ENCODE measurements around the gene PGAP1. TPM values are rescaled to one million over a fixed set of nuclear protein-coding genes. Genes with fewer than 3 reads are reported as not detected.

The PGAP1 gene
- total and polyA plus RNA-seq, 2 of the 8 experiments (the other 6 are each of a cell fraction or from before 2014, with no cell fraction given): 8.3 to 24.1 TPM

DNA sequence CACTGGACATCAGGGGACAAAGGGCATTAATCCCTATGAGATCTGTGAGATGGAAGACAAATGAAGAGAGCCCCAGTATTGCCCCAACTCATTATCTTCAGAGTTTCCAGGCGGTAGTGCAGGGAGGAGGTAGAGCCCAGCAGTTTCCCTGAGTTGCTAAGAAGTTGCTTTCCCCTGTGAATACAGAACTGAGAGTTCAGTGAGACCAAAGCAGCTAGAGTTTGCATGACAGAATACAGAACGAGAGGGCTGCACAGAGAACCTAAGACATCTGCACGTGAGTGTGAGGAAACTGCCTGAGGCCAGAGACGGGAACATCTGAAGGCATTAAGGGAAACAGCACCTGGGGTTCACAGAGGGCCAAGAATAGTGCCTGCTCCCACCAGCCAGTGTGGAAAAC is 18.1 kb upstream of the PGAP1 start (continued):
- TF ChIP-seq, protein P1, sequence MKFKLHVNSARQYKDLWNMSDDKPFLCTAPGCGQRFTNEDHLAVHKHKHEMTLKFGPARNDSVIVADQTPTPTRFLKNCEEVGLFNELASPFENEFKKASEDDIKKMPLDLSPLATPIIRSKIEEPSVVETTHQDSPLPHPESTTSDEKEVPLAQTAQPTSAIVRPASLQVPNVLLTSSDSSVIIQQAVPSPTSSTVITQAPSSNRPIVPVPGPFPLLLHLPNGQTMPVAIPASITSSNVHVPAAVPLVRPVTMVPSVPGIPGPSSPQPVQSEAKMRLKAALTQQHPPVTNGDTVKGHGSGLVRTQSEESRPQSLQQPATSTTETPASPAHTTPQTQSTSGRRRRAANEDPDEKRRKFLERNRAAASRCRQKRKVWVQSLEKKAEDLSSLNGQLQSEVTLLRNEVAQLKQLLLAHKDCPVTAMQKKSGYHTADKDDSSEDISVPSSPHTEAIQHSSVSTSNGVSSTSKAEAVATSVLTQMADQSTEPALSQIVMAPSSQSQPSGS (IDR thresholded peaks at IDR 0.05; ENCODE audit: low read length): no peak
- TF ChIP-seq KDM4A (IDR thresholded peaks at IDR 0.05; ENCODE audit: low read depth, low read length, severe bottlenecking): no peak
- no peak for TF ChIP-seq ZNF274 (IDR thresholded peaks at IDR 0.05; ENCODE audit: borderline replicate concordance, extremely low read depth, low read length)
- TF ChIP-seq CHD2 (IDR thresholded peaks at IDR 0.05; ENCODE audit: low read length): no peak
- TF ChIP-seq, protein P2, sequence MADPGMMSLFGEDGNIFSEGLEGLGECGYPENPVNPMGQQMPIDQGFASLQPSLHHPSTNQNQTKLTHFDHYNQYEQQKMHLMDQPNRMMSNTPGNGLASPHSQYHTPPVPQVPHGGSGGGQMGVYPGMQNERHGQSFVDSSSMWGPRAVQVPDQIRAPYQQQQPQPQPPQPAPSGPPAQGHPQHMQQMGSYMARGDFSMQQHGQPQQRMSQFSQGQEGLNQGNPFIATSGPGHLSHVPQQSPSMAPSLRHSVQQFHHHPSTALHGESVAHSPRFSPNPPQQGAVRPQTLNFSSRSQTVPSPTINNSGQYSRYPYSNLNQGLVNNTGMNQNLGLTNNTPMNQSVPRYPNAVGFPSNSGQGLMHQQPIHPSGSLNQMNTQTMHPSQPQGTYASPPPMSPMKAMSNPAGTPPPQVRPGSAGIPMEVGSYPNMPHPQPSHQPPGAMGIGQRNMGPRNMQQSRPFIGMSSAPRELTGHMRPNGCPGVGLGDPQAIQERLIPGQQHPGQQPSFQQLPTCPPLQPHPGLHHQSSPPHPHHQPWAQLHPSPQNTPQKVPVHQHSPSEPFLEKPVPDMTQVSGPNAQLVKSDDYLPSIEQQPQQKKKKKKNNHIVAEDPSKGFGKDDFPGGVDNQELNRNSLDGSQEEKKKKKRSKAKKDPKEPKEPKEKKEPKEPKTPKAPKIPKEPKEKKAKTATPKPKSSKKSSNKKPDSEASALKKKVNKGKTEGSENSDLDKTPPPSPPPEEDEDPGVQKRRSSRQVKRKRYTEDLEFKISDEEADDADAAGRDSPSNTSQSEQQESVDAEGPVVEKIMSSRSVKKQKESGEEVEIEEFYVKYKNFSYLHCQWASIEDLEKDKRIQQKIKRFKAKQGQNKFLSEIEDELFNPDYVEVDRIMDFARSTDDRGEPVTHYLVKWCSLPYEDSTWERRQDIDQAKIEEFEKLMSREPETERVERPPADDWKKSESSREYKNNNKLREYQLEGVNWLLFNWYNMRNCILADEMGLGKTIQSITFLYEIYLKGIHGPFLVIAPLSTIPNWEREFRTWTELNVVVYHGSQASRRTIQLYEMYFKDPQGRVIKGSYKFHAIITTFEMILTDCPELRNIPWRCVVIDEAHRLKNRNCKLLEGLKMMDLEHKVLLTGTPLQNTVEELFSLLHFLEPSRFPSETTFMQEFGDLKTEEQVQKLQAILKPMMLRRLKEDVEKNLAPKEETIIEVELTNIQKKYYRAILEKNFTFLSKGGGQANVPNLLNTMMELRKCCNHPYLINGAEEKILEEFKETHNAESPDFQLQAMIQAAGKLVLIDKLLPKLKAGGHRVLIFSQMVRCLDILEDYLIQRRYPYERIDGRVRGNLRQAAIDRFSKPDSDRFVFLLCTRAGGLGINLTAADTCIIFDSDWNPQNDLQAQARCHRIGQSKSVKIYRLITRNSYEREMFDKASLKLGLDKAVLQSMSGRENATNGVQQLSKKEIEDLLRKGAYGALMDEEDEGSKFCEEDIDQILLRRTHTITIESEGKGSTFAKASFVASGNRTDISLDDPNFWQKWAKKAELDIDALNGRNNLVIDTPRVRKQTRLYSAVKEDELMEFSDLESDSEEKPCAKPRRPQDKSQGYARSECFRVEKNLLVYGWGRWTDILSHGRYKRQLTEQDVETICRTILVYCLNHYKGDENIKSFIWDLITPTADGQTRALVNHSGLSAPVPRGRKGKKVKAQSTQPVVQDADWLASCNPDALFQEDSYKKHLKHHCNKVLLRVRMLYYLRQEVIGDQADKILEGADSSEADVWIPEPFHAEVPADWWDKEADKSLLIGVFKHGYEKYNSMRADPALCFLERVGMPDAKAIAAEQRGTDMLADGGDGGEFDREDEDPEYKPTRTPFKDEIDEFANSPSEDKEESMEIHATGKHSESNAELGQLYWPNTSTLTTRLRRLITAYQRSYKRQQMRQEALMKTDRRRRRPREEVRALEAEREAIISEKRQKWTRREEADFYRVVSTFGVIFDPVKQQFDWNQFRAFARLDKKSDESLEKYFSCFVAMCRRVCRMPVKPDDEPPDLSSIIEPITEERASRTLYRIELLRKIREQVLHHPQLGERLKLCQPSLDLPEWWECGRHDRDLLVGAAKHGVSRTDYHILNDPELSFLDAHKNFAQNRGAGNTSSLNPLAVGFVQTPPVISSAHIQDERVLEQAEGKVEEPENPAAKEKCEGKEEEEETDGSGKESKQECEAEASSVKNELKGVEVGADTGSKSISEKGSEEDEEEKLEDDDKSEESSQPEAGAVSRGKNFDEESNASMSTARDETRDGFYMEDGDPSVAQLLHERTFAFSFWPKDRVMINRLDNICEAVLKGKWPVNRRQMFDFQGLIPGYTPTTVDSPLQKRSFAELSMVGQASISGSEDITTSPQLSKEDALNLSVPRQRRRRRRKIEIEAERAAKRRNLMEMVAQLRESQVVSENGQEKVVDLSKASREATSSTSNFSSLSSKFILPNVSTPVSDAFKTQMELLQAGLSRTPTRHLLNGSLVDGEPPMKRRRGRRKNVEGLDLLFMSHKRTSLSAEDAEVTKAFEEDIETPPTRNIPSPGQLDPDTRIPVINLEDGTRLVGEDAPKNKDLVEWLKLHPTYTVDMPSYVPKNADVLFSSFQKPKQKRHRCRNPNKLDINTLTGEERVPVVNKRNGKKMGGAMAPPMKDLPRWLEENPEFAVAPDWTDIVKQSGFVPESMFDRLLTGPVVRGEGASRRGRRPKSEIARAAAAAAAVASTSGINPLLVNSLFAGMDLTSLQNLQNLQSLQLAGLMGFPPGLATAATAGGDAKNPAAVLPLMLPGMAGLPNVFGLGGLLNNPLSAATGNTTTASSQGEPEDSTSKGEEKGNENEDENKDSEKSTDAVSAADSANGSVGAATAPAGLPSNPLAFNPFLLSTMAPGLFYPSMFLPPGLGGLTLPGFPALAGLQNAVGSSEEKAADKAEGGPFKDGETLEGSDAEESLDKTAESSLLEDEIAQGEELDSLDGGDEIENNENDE (IDR thresholded peaks at IDR 0.05; ENCODE audit: insufficient replicate concordance, low read length): no peak

Data from H1 (cell line).